Measurements from ENCODE around the gene TRPM2.
"Not testable (repeated sequence)": the region's sequence is repeated elsewhere in the genome, so short reads cannot be mapped to it uniquely, and the experiment has no call there.

TRPM2 gene

DNA sequence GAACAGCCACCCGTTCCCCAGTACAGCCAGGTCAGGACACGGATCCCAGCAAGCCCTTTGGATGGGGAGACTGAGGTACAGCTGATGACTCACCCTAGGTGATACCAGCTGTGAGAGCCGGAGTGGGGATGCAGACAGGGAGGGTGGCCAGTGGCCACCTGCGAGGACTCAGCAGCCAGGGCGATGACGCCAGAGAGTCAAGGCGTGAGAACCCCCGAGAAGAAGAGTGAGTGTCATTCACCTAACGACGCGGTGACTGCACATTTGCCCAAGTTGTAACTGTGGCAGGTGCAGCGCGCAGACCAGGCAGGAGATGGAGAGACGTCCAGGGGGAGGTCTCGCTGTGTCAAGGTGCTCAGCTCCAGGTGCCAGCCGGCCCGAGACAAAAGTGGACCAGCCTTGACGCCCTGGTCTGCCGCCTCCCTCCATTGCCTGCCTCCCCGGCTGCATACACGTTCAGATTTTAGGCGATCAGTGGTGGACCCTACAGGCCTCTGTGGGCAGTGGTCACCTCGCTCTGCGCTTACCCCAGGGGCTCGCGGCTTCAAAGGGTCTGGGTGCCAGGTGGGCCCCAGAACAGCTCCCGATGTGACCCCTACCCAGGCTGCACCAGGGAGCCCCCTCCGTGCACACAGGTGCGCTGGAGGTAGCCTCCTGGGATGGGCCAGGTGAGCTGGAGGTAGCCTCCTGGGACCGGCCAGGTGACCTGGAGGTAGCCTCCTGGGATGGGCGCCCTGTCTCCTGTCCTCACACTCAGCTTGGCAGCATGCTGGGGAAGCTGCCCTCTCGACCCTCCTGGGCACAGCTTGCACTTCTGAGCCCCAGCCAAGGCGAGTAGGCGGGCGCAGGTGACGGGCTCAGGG lies 113.8 kb downstream of the TRPM2 start:
- DNase-seq, result no peak

DNA sequence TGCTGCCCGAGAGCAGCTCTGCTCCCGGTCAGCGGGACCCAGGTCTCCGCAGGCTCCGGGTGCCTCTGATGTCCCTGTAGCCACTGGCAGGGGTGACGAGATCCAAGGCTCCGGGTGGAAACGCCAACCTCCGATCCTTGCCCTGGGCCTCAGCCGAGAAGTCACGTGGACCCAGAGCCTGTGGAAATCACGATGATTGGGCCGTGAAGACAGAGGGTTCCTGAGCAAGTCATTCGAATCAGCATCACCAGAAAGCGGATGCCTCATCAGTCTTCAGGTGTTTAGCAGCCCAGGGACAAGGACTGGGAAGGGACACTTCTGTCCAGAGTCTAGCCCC lies 114.4 kb downstream of the TRPM2 start:
- no peak for DNase-seq

DNA sequence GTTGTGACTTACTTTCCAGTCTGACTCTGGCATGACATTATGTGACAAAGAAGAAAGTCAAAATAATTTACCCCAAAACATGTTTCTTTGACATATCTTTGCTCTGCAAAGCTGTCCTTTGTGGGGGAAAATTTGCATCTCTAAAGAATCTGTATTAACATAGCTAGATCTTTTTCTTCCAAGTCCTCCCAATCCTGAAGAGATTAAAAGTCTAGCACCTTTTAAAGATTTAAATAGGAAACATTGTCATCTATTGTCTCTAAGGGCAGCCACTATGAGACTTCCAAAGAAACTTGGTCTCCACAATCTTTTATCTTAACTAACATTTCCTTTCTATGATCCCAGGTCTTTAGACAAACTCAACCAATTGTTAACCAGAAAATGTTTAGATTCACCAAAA lies 117.9 kb downstream of the TRPM2 start:
- DNase-seq, result no peak

DNA sequence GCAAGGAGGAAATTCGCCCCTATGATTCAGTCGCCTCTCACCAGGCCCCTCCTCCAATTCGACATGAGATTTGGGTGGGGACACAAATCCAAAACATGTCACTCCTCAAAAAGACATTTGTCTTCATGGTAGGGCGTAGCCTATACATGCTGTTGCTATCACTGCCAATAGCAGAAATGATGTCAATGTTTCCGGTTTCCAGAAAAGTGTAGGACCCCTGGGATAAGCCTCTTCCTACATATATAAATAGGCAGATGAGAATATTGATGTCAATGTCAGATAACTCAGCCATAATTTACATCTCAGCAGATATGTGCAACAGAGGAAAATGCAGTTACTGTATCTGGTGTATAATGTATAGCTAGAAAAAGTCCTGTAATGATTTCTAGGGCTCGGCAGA lies 118.6 kb downstream of the TRPM2 start:
- no peak for DNase-seq

DNA sequence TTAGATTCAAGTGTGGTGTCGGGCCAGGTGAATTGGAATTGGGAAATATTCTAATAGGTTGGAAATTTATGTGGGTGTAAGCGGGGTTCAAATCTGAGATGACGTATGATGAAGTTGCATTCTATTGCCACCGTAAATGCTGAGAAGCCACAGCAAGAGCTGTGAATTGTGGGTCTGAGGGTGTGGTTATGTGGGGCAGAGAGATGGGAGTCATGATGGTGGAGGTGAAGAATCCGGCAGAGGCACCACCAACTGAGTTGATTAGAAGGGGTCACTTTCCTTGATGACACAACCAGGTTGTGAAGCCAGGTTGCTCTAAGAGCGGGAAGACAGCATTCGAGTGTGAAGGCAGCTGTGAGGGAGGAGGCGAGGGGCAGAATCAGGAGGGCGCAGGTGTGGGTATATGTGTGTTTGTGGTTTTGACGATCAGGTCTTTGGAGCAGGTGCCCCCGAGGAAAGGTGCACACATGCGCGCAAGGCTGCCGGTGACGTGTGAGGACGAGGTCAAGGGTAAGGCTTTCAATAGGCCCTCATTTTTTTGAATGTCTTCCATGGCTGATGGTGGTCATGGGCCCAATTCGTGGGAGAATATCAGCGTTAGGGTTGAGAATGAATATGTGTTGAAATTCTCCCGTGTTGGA lies 120.6 kb downstream of the TRPM2 start:
- no peak for DNase-seq

DNA sequence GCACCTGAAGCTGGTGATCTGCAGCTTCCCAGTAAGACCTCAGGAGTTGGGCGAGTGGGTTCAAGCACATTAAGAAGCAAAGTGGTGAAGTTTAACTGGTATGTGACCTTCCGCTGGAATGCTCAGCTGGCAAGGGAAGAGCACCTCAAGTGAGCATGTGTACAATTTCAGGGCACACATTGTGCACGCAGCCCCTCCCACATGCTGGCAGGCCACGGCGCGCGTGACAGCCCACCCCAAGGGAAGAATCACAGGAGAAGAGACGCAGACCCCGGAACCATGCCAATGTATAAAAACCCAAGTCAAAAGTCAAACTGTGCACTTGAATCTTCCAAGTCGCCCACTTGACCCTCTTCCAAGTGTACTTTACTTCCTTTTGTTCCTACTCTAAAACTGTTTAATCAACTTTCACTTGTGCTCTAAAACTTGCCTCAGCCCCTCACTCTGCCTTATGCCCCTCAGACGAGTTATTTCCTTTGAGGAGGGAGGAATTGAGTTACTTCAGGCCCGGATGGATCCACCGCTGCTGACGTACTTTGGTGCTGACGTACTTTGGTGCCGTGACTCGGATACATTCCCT lies 121.9 kb downstream of the TRPM2 start:
- DNase-seq, result no peak

DNA sequence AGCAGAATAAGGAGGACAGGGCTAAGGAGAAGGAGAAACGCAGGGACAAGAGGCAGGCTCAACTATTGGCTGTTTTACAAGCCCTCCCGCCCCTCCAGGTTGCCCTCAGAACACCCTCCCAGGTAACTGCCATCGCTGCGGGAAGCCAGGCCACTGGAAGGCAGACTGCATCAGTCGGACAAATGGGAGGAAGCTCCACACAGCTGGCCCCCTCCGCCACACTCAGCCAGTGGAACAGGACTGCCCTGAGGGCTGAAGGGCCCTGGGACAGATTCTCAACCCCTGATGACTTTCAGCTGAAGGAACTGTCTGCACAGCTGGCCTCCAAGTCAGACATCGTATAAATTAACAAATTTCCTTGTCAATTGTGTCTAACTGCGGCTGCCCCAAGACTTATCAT lies 123.7 kb downstream of the TRPM2 start:
- no peak for DNase-seq

DNA sequence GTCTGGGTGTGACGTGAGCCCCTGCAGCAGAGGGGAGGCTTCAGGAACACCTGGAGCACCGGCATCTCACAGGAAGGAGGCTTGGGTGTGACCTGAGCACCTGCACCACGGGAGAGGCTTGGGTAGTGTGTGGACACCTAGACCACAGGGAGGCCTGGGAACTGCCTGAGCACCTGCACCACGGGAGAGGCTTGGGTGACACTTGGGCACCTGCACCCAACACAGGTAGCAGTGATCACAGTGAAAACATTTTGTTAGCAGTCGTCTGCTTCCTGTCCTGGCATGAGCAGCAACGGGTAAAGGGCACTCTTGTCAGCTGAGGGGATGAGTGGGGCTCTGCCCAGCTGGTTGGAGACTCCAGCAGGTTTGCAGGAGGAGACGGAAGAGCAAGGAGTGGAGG lies 124.3 kb downstream of the TRPM2 start:
- no peak for DNase-seq

DNA sequence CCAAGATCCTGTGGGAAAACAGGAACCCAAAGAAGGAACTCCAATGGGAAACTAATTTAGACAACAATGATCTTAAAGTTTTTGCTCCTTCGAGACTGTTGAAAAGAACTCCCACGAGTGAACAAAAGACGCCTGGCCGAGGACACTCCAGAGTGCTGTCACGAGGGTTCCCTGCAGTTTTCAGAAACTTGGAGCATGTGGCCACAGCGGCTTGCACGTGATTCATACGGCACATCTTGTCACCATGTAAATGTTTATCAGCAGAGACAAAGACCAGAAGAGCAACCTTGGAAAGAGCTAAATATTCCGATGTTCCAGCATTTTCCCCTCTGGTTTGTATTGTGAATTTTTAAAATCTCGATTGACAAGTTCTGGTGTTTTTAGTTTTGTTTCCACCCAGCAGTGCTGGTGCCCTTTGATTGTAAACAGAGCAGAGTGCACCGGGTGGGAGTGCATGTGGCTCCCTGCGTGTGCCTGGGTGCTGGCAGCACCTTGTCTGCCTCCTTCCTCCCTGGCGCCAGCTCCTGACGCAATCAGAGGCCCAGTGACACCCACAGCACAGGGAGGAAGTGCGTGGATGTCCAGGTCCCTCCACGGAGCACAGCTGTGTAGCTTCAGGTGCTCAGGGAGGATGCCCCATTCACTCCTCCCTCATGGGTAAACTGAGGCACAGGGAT lies 124.8 kb downstream of the TRPM2 start:
- no peak for DNase-seq

DNA sequence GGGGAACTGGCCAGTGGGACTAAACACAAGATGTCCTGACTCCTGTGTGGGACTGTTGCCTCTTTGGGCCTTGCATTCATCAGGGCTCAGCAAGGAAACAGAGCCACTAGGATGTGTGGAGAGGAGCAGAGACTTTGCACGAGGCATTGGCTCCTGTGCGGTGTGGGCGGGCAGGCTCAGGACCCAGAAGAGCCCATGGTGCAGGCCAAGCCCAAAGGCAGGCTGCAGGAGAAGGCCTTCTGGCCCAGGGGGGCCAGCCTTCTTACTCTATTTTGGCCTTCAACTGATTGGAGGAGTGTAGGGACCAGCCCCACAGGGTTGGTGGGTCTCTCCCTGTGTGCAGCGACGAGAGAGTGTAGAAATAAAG lies 125.4 kb downstream of the TRPM2 start:
- DNase-seq, result no peak

DNA sequence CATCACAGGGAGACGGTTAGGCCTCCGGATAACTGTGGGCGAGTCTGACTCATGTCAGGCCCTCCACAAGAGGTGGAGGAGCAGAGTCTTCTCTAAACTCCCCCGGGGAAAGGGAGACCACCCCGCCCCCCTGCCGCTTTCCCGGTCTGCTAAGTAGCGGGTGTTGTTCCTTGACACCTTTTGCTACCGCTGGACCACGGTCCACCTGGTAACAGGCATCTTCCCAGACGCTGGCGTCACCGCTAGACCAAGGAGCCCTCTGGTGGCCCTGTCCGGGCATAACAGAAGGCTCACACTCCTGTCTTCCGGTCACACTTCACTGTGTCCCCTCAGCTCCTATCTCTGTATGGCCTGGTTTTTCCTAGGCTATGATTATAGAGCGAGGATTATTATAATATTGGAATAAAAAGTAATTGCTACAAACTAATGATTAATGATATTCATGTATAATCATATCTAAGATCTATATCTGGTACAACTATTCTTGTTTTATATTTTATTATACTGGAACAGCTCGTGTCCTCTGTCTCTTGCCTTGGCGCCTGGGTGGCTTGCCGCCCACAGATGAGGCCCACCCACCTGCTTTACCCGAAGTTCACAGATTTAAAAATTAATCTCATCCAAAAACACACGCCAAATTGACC lies 126.3 kb downstream of the TRPM2 start:
- DNase-seq, result not testable (repeated sequence)

DNA sequence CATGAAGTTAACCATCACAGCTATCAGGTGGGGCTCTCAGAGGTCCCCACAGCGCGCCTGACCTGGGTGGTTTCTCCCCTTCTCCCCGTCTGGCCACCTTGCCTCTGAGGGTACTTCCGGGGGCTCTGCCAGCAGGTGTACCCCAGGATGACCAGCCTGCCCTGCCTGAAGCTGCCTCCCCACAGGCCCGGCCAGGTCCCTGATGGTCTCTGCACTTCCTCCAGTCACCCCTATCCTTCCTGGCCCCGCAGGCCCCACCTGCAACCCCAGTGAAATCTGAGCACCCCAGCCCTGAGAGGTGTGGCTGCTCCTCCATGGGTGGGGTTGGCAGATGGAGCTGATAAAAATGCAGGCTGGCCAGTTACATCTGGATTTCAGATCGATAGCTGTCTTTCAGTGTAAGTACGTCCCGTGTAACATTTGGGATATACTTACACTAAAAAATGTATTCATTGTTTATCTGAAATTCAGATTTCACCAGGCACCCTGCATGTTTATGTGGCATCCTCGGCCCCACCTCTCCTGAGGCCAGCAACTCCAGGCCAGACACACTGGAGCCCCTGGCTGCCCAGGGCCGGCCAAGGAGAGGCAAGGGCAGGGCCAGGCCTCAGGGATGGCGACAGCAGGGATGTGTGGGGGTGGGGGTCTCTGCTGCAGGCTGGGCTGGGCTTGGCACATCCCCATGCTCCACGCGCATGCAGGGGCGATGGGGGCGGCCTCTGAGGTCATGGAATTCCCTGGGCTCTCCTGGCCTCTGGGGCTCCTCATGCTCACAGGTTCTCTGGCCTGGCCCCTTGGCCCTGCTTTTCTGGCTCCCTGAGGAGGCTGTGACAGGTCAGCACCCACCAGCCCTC lies 127.0 kb downstream of the TRPM2 start:
- no peak for DNase-seq

DNA sequence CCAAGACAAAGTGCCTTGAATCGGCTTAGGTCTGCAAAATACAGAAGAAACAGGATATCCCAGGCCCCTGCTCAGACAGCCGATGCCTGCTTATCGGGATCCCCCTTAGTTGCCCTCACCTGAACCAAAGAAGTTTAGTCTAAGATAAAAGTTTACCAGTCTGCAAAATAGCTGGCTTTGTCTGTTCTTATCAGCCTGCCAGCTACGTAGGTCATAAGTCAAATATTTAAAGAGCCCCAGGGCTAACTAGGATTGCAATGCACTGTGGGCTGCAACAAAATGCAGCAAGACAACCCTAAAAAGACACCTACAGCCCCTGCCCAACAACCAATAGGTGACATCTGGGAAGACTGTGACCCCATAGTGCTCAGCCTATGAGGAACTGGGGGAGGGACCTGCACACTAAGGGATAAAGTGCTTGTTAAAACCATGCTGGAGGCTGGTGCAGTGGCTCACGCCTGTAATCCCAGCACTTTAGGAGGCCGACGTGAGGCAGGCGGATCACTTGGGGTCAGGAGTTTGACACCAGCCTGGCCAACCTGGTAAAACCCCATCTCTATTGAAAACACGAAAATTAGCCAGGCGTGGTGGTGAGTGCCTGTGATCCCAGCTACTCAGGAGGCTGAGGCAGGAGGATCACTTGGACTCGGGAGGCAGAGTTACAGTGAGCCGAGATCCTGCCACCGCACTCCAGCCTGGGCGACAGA lies 129.3 kb downstream of the TRPM2 start:
- DNase-seq, result no peak

DNA sequence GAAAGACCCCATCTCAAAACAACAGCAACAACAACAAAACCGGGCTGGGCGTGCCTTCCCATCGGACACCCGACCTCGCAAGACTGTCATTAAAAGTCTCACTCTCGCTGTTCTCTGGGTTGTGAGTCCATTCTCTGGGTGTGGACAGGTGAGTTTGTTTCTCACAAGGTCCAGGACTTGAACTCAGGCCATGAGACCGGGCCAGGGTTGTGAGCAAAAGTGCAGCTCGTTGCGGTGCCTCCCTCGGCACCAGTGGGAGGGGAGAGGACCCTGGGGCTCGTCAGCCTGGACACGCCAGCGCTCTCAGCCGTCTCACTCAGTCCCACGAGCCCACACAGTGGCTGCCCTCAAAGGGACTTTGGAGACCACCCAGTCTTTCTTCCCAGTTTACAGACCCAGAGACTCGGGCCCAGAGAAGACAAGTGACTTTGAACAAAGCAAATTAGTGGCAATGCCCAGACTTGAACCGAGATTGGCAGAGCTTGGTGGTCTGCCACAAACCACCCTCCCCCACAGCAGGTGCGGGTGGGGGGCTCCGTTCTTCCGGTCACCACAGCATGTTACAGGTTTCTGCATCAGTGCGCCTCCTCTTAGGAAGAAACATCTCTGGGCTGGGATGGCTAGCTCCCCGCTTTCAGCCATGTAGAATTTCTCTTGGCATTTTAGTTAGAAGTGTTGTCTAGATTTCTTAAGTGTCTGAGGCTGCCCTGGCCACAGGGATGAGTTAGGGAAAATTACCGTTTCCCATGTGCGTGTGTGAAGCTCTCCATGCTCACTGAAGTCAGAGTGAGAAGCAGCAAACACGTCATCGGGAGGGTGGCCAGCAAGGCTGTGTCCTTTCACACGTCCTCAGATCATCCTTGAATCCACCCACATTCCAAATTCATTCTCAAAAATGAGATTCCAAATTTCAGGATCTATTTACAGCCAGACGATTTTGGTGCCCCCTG lies 130.1 kb downstream of the TRPM2 start:
- no peak for DNase-seq

DNA sequence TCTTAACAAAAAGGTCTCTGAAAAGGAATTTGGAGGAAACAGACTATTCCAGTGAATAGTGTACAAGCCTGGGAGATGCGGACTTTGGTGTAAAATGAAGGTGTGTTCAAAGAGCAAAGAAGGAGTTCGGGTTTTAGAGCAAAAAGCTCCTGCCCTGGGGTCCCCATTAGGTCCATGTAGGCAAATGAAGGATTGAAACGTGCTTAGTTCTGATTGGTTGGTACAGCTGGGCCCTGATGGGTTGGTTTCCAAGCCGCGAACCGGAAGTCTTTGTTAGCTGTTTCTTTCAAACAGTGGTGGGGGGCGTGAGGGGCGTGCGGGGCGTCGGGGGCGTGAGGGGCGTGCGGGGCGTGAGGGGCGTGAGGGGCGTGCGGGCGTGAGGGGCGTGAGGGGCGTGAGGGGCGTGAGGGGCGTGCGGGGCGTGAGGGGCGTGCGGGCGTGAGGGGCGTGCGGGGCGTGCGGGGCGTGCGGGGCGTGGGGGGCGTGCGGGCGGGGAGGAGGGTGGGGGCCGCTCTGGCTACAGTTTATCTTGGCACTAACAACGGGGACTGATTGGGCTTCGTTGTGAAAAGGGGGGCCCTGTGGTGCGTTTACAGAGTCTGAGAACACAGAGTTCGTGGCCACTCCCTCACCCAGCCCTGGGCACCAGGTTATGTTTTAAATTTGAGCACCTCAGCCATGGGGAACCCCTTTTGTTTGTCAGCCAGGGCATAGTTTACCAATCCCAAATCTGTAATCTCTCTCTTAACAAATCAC lies 131.3 kb downstream of the TRPM2 start:
- DNase-seq, result no peak

DNA sequence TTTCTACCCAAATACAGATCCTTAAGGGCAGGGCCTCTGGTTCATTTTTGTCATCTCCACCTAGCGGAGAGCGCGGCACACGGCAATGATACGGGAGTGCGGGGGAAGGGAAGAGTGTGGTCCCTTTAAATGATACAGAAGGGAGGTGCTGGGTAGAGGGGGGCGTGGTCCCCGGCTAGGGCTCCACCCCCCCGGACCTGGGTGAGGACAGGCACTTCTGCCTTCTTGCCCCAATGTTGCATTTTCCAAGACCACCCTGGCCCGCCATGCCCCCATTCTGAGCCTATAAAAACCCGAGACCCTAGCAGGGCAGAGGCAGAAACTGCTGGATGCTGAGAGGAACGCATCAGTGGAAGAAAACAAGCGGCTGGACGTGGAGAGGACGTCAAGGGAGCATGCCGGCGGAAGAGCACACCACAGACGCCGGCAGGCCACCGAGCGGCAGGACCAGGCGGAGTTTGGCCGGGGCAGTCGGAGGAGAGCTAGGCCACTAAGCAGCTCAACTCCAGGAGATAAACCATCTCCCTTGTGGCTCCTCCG lies 131.9 kb downstream of the TRPM2 start:
- DNase-seq, result no peak

DNA sequence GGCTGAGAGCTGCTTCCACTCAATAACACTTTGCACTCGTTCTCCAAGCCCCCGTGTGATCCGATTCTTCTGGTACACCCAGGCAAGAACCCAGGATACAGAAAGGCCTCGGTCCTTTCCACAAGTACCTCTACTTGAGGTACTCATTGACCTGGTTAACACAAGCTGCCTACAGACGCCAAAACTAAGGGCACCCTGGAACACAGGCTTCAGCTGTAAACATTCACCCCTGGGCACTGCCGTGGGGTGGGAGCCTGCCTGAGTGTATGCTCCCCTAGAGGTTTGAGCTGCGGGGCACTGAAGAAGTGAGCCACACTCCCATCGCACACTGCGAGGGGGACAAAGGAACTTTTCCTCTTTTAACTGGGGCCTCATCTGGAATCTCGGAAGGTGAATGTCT lies 132.4 kb downstream of the TRPM2 start:
- DNase-seq, result no peak

DNA sequence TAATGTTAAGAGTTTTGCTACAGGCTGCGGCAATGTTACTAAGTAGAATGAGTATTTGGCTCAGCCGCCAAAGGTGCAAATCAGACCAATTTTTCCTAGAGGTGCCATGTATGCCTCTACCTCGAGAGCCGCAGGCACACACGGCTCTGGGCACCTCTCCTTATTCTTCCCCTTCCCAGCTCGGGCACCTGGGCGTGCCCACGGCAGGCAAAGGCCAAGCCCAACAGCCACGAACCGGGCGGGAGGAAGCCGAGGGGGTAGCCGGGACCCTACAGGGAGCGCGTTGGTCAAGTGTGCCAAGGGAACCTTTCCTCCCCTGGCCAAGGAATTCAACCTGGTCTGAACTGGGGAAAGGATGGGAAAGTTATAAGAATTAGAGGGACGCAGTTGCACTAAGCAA lies 132.9 kb downstream of the TRPM2 start:
- DNase-seq, result no peak

DNA sequence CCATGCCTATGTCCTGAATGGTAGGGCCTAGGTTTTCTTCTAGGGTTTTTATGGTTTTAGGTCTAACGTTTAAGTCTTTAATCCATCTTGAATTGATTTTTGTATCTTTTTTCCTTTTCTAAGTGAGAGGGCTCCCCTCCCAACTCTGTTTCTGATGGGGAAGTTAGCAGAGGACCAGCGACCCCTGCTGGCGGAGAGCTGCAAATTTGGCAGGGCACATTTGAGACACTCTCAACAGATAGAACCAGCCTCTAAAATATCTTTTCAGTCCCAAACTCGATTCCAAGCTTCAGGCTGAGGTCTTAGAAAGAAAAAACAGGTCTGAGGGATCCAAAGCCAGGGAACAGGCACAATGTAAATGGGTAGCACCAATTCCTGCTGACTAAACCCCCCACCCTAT lies 134.4 kb downstream of the TRPM2 start:
- no peak for DNase-seq

DNA sequence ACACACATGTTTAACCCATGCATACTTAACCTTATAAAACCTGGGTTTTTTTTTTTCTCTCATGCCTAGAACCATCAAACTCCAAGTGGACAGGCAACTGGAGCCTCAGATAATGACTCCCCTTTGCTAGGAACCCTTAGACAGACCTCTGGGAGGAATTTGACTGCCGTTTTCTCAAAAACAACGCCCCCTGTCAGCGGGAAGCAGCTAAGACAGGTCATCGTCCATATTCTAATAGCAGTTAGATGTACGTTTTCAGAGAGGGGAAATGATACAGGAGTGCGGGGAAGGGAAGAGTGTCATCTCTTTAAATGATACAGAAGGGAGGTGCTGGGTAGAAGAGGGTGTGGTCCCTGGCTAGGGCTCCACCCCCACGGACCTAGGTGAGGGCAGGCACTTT lies 136.5 kb downstream of the TRPM2 start:
- no peak for DNase-seq
